Right lobe of liver (tissue), 6 donors: ENCODE data around the gene SPATS2L. TPM values are rescaled to one million over a fixed set of nuclear protein-coding genes. Genes with fewer than 3 reads are reported as not detected.
"Not testable (repeated sequence)": the region's sequence is repeated elsewhere in the genome, so short reads cannot be mapped to it uniquely, and the experiment has no call there.

ENCODE experiments used
- ATAC-seq, 4 donors: fragments of 200-7000 bp; cut with Tn5 transposase; one replicate each; pipeline ENCODE4 v1.9.1; 2020; ENCODE audit warnings: mild to moderate bottlenecking in 4 of 4, moderate library complexity in 4 of 4
- DNase-seq, 3 donors: peaks; one replicate each; pipeline ENCODE4 v3.0.0-alpha.2; 2020
- H3K27ac ChIP-seq, 3 donors: fragments of 200-600 bp; one replicate each; pipeline ENCODE4 v1.8.0; 2022
- H3K27me3 ChIP-seq, 2 donors: fragments of 200-600 bp; one replicate each; pipeline ENCODE4 v1.8.0; 2022
- H3K36me3 ChIP-seq, 4 donors: fragments of 200-600 bp; sonication (generic) in 1 of 4; one replicate each; pipeline versions ENCODE4 v1.5.1 to v1.8.0; 2017 to 2022; ENCODE audit warnings: control low read depth in 1 of 4
- H3K4me1 ChIP-seq, 4 donors: fragments of 200-600 bp; sonication (generic) in 1 of 4; one replicate each; pipeline versions ENCODE4 v1.5.1 to v1.8.0; 2017 to 2022; ENCODE audit warnings: control low read depth in 1 of 4
- H3K4me3 ChIP-seq, 3 donors: fragments of 200-600 bp; one replicate each; pipeline ENCODE4 v1.8.0; 2022
- H3K9me3 ChIP-seq, 4 donors: fragments of 200-600 bp; sonication (generic) in 1 of 4; one replicate each; pipeline versions ENCODE4 v1.5.1 to v1.8.0; 2017 to 2022; ENCODE audit warnings: control low read depth in 1 of 4
- POLR2A ChIP-seq: fragments of 450-650 bp; IDR thresholded peaks from one replicate; pipeline ENCODE4 v1.6.1; 2017; ENCODE audit warnings: antibody characterized with exemption, mild to moderate bottlenecking
- WGBS: methylation state at CpG from one replicate; pipeline ENCODE4 v1.1.6; 2018; ENCODE audit warnings: low coverage, low lambda C conversion rate; ENCODE audit not compliant: insufficient coverage; ENCODE audit errors: missing lambda C conversion rate; 5-methylcytosine and 5-hydroxymethylcytosine counted together
- intact Hi-C, 2 donors: fragments of 100-400 bp; cut with DNase I; formaldehyde crosslinking; loops; one replicate each; pipeline versions ENCODE4 v1.11.2 to v1.14.1; 2022
- total RNA-seq, 6 experiments: library from RNA; depleted of rRNA in 2 of 6; stranded (reverse); fragments of >200 nt in 2 of 6; fragmentation: NEBNext Ultra II Directional in 3 of 6; extraction: Animal tissue kit (Norgen Biotek cat#: 25700) in 3 of 6; gene quantifications; one replicate each; pipeline versions ENCODE4 v1.1.0 to v1.2.4, GENCODE V29; 2016 to 2023
- TF ChIP-seq, protein P1 (sequence below), 4 donors: fragments of 200-600 bp in 3 of 4; fragments of 450-650 bp in 1 of 4; IDR thresholded peaks; one replicate each; pipeline versions ENCODE4 v1.5.1 to v1.8.0; 2016 to 2022; ENCODE audit warnings: antibody characterized with exemption in 4 of 4, mild to moderate bottlenecking in 2 of 4
- donor health status: DM: no; HTN: yes; CAD: no.
- donor health status: DM: no; HTN: no; CAD: no.
- donor health status: DM: no; HTN: no; CAD: no.
- donor health status: DM: no; HTN: yes; CAD: no.
- donor health status: DM: no; HTN: yes; CAD: no.

SPATS2L gene
- total RNA-seq, 6 experiments from 2014 or later, result 60.7 to 109 (median 72.9) TPM

DNA sequence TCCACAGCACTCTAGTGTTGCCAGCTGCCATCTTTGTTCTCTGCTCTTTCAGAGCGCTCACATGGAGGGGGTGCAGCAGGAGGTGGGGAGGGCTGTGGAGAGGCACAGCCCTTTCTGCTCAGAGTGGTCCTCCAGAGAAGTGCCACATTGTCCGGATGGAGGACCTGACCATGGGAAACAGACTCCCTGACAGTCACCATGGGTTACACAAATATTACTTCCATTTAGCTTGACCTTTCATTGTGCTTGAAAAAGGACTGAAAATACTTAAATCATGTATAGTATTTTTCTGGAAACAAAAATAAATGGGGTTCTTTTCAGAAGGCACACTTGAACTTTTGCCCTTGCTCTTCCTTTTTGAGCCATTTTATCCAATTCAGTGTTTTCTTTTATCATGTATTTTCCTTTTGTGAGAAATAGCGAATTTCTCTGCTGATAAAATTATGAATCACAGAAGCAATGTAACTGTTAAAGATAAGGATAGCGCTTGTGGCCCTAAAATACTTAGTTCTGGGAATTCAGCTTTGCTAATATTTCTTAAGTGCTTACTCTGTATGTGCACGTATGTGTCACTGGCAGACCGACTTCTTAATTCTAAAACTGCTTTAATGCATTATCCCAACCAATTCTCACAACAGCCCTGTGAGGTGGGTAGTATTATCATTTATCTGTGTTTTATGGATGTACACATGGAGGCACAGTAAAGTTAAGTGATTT is 34.2 kb downstream of the SPATS2L start:
- no peak for TF ChIP-seq POLR2A
- TF ChIP-seq, protein P1, sequence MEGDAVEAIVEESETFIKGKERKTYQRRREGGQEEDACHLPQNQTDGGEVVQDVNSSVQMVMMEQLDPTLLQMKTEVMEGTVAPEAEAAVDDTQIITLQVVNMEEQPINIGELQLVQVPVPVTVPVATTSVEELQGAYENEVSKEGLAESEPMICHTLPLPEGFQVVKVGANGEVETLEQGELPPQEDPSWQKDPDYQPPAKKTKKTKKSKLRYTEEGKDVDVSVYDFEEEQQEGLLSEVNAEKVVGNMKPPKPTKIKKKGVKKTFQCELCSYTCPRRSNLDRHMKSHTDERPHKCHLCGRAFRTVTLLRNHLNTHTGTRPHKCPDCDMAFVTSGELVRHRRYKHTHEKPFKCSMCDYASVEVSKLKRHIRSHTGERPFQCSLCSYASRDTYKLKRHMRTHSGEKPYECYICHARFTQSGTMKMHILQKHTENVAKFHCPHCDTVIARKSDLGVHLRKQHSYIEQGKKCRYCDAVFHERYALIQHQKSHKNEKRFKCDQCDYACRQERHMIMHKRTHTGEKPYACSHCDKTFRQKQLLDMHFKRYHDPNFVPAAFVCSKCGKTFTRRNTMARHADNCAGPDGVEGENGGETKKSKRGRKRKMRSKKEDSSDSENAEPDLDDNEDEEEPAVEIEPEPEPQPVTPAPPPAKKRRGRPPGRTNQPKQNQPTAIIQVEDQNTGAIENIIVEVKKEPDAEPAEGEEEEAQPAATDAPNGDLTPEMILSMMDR (IDR thresholded peaks at IDR 0.05), result no peak
- H3K36me3 ChIP-seq, result no peaks in the 10 kb centered on the region
- ATAC-seq (peak in 3 of 4 donors; percentile 38 to 47 (median 41)), DNase-seq (no peak)
- no peaks in the 10 kb centered on the region for H3K27me3 ChIP-seq
- H3K9me3 ChIP-seq, result no peaks in the 10 kb centered on the region
- H3K4me1 ChIP-seq, result peaks cover 0 to 21% (median 9%) of the 10 kb centered on the region in 4 donors
- 73% methylated on average over 6 of the region's 6 CpGs for WGBS
- H3K27ac ChIP-seq, result no peak overlapping the region
- intact Hi-C loops, result no loop called here
- no peak overlapping the region for H3K4me3 ChIP-seq

DNA sequence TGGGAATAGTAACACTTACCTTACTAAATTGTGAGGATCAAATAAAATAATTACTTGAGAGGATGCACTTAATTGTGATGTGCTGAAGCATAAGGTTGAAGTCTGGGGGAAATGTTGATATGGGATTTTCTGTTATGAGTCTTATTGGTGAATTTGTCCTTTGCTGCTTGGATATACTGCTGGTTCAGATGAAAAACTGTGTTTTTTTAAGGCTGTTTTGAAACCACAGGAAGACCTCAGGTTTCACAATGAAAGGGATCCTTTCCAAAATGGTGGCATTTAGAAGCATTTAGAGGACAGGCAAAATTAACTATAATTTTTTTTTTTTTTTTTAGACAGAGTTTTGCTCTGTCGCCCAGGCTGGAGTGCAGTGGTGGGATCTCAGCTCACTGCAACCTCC is 34.9 kb downstream of the SPATS2L start:
- Histone ChIP-seq H3K4me1 (peaks cover 0 to 22% (median 6%) of the 10 kb centered on the region in 4 donors), H3K27me3 (no peaks in the 10 kb centered on the region), H3K27ac (no peak overlapping the region), H3K9me3 (no peaks in the 10 kb centered on the region), H3K36me3 (no peaks in the 10 kb centered on the region), H3K4me3 (no peak overlapping the region)
- intact Hi-C loops, result no loop called here
- no peak for ATAC-seq
- TF ChIP-seq POLR2A, result no peak
- WGBS, result 100% methylated on average over 1 of the region's 1 CpG
- DNase-seq, result no peak

DNA sequence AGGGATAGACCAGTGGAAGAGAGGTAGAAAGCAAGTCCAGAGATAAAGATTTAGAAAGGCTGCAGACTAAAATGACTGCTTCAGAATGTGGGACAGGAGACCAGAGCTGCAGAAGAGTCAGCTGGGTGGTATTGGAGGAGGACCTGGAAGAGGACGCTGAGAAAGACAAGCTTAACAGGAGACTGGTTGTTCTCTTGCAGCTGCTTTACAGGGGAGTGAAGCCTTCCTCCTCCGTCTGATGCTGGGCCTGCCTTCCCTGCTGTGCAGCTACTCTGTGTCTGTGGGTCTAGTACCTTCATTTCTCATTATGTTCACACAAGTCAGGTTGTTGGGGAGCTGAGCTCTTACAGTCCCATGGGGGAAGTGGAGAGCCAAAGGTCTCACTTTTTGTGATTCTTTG is 35.7 kb downstream of the SPATS2L start:
- no peak for DNase-seq
- Histone ChIP-seq H3K4me3 (no peak overlapping the region), H3K9me3 (no peaks in the 10 kb centered on the region), H3K36me3 (no peaks in the 10 kb centered on the region), H3K27ac (no peak overlapping the region), H3K4me1 (peaks cover 0 to 18% (median 2%) of the 10 kb centered on the region in 4 donors), H3K27me3 (no peaks in the 10 kb centered on the region)
- peak in 1 of 4 donors; percentile 25 for ATAC-seq
- 79% methylated on average over 2 of the region's 2 CpGs for whole genome bisulfite sequencing
- intact Hi-C loops, result no loop called here
- no peak for TF ChIP-seq POLR2A

DNA sequence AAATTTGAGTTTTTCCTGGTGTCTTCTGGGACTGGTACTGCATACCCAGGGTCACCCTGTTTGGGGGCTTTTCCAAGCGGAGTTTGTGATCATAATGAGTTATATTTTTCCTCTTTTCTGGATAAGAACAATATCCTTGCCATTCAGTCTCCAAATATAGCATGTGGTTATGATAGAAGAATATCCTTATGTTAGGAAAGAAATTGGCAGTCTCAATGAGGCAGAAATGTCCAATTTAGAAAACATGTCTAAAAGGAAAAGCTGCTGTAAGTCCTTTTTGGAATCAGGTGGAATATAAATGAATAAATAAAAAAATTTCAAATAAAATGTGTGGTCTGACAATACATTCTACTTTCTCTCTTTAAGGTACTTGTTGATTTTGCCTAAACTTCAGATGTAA is 36.2 kb downstream of the SPATS2L start:
- TF ChIP-seq, protein P1 (IDR thresholded peaks at IDR 0.05), result no peak
- TF ChIP-seq POLR2A, result no peak
- H3K9me3 ChIP-seq, result no peaks in the 10 kb centered on the region
- DNase-seq (no peak), ATAC-seq (no peak)
- no peaks in the 10 kb centered on the region for H3K36me3 ChIP-seq
- no peak overlapping the region for H3K4me3 ChIP-seq
- intact Hi-C loops, result no loop called here
- peaks cover 0 to 14% (median 0%) of the 10 kb centered on the region in 4 donors for H3K4me1 ChIP-seq
- no peaks in the 10 kb centered on the region for H3K27me3 ChIP-seq
- 89% methylated on average over 1 of the region's 1 CpG for WGBS
- no peak overlapping the region for H3K27ac ChIP-seq

DNA sequence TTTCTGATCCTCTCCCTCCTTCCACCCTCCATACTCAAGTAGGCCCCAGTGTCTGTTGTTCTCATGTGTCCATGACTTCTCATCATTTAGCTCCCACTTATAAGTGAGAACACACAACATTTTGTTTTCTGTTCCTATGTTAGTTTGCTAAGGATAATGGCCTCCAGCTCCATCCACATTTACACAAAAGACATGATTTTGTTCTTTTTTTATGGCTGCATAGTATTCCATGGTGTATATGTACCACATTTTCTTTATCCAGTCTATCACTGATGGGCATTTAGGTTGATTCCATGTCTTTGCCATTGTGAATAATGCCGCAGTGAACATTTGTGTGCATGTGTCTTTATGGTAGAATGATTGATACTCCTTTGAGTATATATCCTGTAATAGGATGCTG is 37.7 kb downstream of the SPATS2L start:
- H3K36me3 ChIP-seq, intact Hi-C loops, H3K27me3 ChIP-seq, ATAC-seq, DNase-seq, H3K4me3 ChIP-seq, H3K9me3 ChIP-seq, H3K27ac ChIP-seq: not testable (repeated sequence)
- 100% methylated on average over 1 of the region's 1 CpG for WGBS
- H3K4me1 ChIP-seq, result peaks cover 0 to 12% (median 0%) of the 10 kb centered on the region in 4 donors

GRCh38 chr2:200345975-200346374 is 39.5 kb downstream of the SPATS2L start:
- ATAC-seq, result no peak
- WGBS, result 86% methylated on average over 1 of the region's 1 CpG
- DNase-seq, result no peak
- Histone ChIP-seq H3K4me1 (peaks cover 0 to 16% (median 0%) of the 10 kb centered on the region in 4 donors), H3K27me3 (no peaks in the 10 kb centered on the region), H3K36me3 (no peaks in the 10 kb centered on the region), H3K27ac (no peak overlapping the region), H3K9me3 (no peaks in the 10 kb centered on the region), H3K4me3 (no peak overlapping the region)
- TF ChIP-seq, protein P1 (IDR thresholded peaks at IDR 0.05), result no peak
- no peak for TF ChIP-seq POLR2A
- intact Hi-C loops, result no loop called here
